Activated CD4-positive, alpha-beta T cell treated with anti-CD3 and anti-CD28 coated beads for 1 hour (primary cell): ENCODE results near the gene OR4P4.

Experiments used
- DNase-seq: peaks from one replicate; pipeline ENCODE4 v3.0.0-alpha.2; 2020

Gene OR4P4

DNA sequence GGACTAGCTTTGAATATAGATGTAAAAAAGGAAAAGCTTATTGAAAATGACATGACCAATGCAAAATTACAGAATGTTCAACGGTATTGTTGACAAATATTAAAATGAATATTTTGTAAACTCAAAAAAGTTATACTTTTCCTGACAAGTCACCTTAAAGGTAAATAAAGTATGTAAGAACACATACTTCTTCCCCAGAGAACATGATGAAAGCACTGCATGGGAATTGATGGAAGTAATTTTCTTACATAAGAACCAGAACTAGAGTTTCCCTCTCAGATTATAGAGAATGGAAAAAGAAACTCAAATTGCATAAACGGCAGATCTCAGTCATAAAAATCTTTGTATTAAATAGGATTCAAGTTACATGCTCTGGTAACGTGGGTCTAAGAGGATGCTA is at the start of gene OR4P4:
OR4P4 (plus strand) TSS at position 301 of the 400 bp plus-strand sequence.
- DNase-seq = no peak

DNA sequence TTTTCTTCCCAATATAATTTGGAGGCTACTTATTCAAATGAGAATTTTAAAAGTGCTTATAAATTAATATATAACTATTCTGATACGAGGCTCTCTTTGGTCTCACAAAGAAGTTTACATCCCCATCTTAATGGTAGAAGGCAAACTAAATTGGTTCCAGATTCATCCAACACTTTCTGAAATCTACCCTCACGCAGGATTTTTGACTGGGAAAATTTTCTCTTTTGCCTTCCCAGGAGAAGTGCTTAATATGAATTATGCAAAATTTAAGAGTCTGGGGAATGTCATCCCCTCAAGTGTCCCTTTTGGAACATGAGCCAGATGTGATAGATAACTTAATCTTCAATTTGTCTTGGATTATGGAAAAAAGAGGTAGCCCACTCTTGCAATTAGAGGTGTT is 27.4 kb upstream of the OR4P4 start, which contains the start of gene OR4C11:
OR4C11 (minus strand) TSS at position 101 of the 400 bp plus-strand sequence. CDS start 3,272 bp downstream, outside the sequence.
- no peak for DNase-seq

- no peak for DNase-seq
Measured at GRCh38 chr11:55624531-55624930, 10.4 kb upstream of the OR4P4 start.

DNA sequence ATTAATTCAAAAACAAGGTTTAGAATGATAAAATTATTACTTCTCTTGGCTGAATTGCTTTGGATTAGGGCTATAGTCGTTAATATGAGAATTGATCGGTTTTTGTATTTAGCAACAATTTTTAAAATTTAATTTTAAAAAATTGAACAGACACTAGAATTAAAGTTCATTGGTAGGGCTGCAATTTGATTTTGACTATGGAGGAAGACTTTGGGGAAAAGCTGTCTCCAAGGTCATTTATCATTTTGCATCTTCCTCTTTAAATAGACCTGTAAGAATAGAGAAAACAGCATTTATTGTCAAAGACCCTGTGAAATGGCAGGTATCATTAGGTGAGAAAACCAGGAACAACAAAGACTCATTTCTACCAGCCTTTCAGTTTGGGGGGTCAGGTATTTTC is 13.1 kb downstream of the OR4P4 start, which contains the start of gene OR4S2:
OR4S2 (plus strand) TSS at position 301 of the 400 bp plus-strand sequence. CDS start 2,577 bp downstream, outside the sequence.
- DNase-seq = no peak

DNA sequence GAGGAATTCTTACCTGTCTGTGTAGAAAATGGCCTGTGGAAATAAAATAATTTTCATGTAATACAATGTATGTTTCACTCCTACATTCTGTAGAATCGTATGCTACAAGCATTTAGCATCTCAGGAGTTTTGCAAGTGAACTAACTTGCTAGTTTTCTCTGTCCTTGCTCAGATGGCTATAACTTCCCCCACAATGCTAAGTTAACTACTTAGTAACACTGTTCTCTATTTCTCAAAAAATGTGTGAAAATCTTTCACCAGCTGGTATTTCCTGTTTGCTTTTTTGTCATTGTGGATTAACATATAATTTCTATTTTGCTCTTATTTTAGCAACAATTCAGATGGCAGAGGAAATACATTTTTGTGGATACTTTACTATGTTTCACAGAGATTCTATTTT is 17.6 kb downstream of the OR4P4 start:
- no peak for DNase-seq

GRCh38 chr11:55655096-55655495 is 20.2 kb downstream of the OR4P4 start:
- DNase-seq = no peak

GRCh38 chr11:55658031-55658573 is 23.2 kb downstream of the OR4P4 start:
- no peak for DNase-seq

DNA sequence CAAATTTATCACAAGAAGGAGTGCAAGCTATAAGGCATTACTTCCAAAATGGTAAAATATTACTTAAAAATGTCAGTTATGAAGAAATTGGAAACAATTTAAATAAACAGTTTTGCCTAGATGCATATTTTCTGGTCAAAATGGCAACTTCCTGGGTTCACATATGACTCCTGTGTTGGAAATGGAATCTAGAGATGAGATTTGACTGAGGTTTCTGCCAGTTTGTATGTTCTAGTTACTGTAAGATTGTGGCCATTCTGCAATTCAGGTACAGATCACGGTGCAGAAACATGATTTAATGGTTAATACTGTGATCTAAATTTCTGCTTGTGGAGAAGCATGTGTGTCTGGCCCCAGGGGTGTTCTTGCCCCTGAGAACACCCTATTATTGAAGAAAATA is 23.7 kb downstream of the OR4P4 start:
- no peak for DNase-seq

DNA sequence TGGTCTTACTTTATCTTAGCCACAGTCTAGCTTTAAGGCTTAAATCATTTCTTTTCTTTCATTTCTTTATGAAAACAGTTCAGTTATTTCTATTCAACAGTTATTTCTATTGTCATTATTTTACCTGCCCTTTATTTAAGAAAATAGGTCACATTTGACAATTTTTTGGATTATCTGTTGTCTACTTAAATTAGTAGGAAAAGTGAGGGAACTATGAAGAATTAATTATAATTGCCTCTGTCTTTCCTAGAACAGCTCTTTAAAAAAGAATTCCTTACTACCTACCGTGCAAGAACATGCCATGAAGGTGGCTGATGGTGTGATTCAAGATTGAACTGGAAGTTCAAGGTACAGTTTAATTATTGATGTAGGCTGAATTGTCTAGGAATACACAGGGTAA is 27.0 kb downstream of the OR4P4 start, which contains the start of gene OR4C6:
OR4C6 (plus strand) TSS at position 301 of the 400 bp plus-strand sequence. CDS start 2,966 bp downstream, outside the sequence.
- DNase-seq = no peak

DNA sequence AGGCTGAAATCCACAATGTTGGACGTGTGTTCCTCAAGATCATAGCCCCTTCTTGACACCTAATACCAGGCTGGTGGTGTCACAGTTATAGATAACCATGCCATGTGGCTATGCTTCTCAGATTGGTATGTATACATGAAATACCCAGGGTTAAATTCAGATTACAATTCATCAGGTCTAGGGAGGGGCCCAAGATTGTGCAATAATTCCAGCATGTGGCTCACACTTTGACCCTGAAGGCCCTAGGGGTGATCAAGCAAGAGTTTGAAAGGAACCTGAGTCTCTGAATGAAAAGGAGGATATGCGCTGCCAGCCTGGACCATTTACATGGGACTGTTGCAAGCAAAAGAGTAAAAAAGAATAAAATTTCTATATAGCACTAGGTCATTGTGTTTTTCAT is 34.5 kb downstream of the OR4P4 start:
- DNase-seq = no peak

DNA sequence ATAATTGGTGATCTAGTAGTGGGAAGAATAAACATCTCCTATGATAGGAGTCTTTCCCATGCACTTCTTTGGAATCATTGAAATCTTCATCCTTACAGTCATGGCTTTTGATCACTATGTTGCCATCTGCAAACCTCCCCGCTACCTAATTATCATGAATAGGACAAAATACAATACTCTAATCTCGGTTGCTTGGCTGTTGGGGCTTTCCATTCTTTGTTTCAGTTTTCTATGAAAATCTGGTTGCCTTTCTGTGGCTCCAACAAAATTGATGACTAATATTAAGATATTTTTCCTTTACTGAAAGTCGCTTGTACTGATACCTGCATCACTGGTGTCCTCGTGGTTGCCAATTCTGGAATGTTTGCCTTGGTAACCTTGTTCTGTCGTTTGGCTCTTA is 38.9 kb downstream of the OR4P4 start:
- no peak for DNase-seq
